ENCODE results near the gene MYO9A.
A peak's percentile ranks its signal among the peaks of the same experiment; 100 is the strongest.

Gene MYO9A, protein sequence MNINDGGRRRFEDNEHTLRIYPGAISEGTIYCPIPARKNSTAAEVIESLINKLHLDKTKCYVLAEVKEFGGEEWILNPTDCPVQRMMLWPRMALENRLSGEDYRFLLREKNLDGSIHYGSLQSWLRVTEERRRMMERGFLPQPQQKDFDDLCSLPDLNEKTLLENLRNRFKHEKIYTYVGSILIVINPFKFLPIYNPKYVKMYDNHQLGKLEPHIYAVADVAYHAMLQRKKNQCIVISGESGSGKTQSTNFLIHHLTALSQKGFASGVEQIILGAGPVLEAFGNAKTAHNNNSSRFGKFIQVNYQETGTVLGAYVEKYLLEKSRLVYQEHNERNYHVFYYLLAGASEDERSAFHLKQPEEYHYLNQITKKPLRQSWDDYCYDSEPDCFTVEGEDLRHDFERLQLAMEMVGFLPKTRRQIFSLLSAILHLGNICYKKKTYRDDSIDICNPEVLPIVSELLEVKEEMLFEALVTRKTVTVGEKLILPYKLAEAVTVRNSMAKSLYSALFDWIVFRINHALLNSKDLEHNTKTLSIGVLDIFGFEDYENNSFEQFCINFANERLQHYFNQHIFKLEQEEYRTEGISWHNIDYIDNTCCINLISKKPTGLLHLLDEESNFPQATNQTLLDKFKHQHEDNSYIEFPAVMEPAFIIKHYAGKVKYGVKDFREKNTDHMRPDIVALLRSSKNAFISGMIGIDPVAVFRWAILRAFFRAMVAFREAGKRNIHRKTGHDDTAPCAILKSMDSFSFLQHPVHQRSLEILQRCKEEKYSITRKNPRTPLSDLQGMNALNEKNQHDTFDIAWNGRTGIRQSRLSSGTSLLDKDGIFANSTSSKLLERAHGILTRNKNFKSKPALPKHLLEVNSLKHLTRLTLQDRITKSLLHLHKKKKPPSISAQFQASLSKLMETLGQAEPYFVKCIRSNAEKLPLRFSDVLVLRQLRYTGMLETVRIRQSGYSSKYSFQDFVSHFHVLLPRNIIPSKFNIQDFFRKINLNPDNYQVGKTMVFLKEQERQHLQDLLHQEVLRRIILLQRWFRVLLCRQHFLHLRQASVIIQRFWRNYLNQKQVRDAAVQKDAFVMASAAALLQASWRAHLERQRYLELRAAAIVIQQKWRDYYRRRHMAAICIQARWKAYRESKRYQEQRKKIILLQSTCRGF (N-terminal part only)

DNA sequence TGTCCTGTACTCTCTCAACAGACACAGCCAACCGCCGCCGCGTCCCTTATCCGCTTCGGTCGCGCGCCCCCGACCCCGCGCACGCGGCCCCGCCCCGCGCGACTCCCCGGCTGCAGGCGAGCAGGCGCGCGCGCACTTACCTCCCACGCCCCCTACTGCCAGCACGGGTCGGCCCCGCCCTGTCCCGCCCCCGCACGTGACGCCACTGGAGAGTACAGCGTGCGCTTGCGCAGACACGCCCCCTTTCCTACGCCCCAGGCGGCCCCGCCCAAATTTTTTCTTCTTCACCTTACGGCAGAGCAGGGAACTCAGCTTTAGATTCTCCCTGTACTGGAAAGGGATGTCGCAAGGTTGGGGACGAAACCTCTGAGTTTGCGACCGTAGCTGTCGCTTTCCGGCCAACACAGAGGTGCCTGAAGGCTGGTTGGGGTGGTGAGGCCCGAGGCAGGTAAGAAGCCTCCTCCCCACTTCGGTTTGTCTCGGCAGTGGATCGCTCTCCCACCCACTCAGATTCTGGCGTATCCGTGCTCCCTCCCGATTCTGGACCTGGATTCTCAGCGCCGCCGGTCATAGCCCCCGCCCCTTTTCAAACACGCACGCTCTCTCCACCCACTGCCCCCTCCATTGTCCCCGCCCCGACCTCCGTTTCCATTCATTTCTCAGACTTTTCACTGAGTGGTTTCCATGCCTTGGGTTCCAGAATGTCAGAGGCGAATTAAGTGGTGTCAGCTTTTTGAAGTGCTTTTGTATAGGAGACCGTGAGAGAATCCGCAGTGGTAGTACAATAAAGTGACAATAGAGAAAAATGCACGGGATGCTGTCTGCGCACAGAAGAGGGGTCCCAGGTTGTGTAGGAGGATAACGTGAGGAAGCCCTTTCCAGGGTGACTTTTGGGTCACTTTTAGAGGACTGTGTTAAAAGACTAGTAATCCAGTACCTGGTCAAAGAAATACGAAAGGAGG lies at the start of gene MYO9A, which contains the start of gene SENP8:
Gene MYO9A, minus strand, starts transcription at position 134 of the 962 bp plus-strand sequence. CDS start 71,587 bp downstream, outside the sequence.
Gene SENP8, plus strand, starts transcription at position 387 of the 962 bp plus-strand sequence. CDS start 21,221 bp downstream, outside the sequence.
- DNase-seq (ENCODE audit: low spot score) = peak; percentile 99

DNA sequence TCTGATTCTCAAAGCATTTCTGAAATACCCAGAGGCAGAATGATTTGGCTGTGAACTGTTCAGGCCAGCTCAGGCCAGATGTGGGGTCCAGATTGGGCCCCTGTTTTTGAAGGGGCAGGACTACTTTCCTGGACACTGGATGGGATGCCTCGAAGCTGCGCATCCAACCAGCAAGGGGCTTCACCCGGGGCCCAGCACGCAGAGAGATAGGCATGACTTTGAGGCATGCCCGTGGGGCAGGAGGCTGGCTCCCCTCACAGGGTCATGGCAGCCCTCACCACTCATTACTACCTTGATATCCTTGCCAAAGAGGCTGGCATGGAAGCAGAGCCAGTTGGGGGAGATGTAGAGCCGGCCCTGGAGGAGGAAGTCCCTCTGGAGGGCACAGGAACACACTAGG lies 49.5 kb upstream of the MYO9A start:
- no peak for DNase-seq (ENCODE audit: low spot score)

DNA sequence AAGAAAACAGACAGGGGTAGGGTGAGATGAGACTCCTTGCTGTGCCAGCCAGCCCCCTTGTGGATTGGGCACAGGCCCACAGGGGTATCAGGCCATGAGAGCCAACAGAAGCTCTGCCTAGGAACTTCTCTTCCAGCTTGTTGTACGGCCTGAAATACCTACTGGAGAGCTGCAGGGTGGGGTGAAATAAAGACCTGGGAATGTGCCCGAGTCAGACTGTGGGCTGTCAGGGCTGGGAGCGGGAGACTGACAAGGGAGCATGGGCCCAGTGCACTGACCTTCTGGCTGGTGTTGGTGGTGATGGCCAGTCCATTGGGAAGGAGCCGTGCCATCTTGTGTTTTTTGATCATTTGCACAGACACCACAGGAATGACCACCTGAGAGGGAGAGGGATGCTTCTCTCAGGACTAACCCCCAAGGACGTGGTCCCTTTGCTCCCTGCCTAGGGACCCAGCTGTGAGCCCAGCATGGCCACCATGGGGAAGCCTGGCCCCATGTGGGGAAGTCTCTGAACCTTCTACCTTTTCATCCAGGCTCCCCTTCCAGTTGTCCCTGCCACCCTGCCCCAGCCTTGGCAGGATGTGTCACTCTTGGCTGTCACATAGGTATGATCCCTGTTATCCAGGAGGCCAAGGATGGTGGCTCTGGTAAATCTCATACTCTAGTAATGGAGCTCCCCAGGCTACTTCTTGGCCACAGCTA lies 48.9 kb upstream of the MYO9A start:
- DNase-seq (ENCODE audit: low spot score) = no peak

DNA sequence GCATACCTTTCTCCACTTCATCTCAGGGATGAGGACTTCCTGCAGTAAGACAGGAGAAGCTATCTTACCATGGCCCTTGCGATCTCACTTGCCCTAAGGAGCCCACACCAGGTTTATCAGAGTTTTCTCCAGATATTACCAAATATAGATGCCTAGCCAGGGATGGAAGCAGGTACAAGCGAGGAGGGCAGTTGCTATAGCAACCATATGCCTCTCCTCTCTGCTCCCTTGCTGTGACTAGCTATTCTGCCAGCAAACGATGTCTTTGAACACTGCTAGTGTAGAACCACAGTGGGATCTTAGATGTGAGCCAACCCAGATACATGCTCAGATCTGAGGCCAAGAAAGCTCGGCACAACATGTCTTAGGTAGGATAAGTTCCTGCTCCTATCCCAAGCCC lies 45.8 kb upstream of the MYO9A start:
- no peak for DNase-seq (ENCODE audit: low spot score)

DNA sequence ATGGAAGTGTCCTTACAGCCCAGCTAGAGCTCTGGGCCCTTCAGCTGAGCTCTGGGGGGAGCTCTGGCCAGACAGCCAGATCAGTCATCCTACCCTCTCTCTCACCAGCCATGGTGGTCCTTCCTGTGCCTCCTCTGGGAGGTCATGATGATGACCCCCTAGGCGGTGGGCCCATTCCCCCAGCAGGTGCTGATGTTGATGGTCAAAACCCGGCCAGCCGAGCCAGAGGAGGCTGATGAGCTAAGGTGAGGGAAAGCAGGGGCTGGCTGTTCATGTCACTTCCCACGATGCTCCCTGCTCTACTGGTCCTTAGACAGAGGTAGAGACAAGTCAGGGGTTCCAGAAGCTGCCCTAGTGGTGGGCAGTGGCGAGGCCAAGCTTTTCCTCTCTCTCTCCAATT lies 44.6 kb upstream of the MYO9A start:
- no peak for DNase-seq (ENCODE audit: low spot score)

DNA sequence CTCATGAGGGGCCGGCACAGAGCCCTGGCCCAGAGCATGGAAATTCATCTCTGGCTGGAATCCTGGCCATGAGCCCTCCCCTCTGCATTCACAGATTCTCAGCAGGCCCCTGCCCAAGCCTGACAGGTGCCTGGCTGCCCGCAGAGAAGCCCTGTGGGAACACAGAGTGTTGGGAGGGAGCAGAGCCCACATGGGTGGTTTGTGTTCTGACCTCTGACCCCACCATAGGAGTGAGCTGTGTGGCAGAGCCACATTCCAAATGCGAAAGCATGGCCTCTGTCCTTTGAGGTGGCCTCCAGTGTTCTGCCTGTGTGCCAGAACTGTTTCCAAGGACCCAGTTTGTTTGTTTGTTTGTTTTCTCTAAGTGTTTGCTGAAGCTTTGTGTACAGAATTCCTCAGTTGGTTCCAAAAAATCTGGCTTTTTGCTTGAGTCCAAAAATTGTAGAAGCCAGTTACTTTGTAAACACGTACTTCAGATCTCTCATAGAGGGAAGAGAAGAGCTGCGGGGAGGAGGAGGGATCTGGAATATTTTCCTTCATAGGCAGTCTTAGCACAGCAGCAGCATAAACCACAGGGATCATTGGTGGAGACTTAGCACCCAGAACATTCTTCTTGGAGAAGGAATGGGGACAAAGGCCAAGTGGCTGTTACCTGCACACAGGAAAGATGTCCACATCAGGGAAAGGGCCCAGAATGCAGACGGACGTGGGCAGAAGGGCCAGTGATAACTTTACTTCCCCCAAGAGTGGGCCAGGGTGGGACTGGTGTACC lies 43.6 kb upstream of the MYO9A start:
- DNase-seq (ENCODE audit: low spot score) = no peak

DNA sequence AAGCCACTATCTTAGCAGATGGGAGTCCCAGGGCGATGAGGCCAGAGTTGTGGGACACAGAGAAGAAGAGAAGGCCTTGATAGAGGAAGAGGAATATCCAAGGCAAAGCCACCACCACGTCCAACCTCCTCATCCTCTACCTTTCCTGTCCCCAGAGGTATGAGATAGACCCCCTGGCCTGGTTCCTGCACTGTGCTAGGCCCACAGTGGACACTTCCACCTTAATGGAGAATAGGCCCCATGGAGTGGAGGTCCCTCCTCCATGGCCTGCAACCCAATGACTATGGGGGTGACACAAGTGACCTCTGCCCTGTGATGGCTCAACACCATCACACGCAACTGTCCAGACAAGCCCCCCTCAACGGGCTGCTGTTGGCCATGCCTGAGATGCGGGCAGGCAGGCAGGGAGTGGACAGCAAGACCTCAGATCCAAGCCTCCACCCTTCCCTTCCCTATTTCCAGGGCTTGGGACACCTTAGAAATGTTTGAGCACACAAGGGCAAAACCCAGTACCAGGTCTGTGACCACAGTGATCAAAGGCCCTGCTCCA lies 42.8 kb upstream of the MYO9A start:
- no peak for DNase-seq (ENCODE audit: low spot score)

DNA sequence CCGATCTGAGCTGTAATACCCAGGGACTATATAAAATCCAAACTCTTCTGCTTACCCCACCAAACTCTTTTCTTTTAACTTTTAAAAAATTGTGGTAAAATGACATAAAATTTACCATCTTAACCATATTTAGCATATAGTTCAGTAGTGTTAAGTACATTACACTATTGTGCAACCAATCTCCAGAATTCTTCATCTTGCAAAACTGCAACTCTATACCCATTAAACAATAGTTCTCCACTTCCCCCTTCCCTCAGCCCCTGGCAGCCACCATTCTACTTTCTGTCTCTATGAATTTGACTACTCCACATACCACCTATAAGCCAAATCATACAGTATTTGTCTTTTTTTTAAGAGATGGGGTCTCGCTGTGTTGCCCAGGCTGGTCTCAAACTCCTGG lies 39.0 kb upstream of the MYO9A start:
- DNase-seq (ENCODE audit: low spot score) = no peak

DNA sequence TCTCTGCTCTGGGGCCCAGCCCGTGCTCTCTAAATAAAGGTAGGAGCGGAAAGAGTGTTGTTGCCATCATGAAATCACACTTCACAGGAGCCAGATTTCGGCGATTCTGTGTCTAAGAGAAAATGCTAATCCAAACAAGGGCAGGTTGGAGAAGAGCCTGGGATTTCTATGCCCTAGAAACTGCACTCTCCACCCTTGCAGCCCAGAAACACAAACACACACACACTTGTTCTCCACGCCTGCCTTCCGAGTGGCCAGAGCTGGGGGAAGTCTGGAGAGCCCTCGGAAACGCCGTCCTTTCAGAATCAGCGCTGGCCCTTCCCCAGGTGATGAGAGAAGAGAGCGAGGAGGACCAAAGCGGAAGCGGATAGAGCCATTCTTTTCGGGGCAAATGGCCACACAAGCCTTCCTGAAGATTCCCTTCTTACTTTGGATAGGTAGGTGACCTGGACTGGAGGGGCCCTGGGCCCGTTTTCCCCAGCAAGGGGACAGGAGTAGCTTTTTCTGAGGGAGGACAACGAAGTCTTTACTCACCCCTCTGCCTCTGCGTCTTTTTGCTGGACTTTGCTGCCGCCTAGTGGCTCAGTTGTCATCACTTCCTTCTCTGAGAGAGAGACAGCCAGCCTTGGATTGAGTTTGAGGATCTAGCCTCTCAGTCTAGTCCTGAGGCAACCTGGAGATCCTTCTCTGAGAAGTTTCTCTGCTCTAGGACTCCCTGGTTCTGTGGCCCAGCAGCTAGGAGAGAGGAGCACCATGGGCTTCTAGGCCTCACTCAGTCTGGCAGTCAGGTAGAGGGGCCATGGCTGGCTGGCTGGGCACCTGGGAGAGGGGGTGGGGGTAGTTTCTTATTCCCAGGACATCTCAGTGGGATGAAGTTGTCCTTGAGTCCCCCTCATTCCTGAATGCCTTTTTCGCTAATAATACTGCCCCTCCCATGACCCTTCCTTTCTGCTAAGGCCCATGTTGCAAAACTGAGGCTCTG lies 38.0 kb upstream of the MYO9A start:
- DNase-seq (ENCODE audit: low spot score) = peak; percentile 82

DNA sequence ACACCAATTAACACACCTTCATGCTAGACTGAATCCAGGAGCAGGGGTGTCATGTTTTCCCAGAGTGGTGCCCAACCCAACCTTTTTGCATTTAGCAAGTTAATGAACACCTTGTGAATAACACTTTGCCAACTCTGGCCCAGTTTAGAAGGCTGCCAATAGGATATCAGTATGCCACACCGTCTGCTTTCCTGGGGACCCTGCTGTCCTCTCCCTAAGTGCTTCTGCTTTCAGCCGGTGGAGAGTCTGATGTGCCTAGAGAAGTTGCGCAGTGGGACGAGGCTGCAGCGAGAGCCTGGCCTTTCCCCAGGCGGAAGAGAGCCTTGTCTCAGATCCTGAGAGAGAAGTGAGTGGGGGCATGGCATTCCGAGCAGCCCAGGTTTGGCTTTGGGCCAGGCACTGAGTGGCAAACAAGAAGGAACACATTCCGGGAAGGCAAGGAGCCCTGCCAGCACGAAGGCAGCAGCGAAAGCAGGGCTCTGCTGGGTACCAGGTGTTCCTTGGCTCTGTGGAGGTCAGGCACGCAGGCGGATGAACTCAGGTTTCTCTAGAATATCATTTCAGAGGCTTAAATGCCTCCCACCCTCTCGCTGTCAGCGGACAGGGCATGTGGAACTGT lies 37.2 kb upstream of the MYO9A start:
- peak; percentile 28 for DNase-seq (ENCODE audit: low spot score)

DNA sequence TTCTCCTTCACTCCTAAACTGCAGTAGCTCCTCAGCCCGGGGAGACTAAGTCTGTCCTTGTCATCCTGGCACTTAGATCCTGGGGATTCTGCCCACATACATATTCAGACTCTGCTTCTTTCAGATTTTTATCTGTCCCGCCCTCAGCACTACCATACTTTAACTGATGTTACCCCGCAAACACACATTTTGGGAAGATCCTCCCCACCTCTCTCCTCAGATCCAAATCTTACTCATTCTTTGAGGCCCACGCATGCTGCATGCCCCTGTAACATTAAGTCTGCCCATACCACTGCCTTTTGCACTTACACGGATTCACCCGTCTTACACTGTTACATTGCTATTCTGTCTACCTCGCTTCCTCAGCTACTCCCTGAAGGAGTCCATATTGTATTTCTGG lies 36.4 kb upstream of the MYO9A start:
- no peak for DNase-seq (ENCODE audit: low spot score)

DNA sequence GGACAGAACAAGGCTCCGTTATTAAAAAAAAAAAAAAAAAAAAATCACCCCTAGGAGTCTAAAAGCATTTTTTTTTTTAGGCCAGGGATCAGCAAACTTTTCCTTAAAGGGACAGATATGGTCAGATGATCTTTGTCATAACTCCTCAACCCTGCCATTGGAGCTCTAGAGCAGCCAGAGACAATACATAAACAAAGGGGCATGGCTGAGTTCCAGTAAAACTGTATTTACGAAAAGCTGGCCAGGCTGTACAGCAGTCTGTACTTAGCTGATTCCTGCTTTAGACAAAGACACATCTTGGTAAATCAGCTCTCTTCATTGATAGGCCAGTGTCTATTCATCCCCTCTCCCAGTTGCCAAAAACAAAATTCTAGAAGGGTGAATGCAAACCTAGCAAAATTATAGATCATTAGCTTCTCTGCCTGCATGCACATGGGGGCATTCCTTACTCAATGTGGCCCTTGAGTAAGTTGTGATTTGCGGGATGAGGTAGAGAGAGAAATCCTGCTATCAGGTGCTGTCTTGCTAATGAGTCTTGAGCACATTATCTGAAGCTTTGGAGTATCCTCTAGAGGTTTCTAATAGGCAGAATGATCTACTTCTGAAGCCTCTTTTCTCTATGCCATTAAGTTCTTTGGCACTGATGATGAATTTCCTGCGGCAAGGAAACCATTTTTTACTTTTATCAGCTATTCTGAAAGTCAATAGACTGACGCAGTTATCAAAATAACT lies 35.5 kb upstream of the MYO9A start:
- DNase-seq (ENCODE audit: low spot score) = no peak

DNA sequence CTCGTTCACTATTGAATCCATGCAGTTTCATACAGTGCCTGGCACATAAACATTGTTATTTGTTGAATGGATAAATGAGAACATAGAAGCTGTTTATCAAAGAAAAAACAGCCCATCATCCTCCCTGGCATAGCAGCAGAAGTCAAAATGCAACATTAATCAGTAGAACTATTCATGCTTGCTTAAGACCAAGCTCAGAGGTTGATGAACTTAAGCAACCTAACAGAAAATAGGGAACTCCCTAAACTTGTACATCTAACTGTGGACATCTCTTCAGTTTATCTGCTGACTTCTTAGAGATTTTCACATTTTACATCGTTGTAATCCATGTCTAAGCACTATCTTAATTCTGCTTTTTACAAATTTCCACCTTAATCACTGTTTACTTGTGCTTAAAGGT lies 29.5 kb upstream of the MYO9A start:
- DNase-seq (ENCODE audit: low spot score) = no peak

DNA sequence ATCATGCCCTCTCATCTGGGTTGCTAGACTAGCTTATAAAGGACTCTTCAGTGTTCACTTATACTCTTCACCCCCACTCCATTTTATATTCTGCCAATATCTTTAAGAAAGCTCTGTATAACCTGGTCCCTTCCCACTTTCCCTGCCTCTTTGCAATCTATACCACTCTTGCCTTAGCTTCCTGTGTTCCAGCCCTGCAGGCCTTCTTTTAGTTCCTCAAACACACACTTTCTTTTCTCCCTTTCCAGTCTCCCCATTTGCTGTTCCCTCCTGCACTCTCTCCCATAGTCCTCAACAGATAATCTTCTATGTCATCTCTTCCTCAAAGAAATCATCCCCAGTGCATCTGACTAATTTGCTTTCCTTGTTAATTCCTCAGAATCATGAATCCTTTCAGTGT lies 29.0 kb upstream of the MYO9A start:
- DNase-seq (ENCODE audit: low spot score) = no peak

DNA sequence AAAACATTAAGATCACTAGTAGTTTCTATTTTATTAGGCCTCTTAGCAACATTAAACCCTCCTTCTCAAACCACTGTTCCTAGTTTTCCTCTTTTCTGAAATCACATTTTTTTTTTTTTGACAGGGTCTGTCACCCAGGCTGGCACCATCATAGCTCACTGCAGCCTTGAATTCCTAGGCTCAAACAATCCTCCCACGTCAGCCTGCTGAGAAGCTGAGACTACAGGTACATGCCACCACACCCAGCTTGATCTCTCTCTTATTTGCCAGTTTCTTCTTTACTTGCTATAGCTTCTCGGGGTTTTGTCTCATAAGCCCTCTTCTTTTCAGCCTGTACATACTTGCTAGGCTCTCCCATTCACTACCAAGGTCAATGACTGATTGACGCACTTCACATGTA lies 28.3 kb upstream of the MYO9A start:
- DNase-seq (ENCODE audit: low spot score) = no peak

DNA sequence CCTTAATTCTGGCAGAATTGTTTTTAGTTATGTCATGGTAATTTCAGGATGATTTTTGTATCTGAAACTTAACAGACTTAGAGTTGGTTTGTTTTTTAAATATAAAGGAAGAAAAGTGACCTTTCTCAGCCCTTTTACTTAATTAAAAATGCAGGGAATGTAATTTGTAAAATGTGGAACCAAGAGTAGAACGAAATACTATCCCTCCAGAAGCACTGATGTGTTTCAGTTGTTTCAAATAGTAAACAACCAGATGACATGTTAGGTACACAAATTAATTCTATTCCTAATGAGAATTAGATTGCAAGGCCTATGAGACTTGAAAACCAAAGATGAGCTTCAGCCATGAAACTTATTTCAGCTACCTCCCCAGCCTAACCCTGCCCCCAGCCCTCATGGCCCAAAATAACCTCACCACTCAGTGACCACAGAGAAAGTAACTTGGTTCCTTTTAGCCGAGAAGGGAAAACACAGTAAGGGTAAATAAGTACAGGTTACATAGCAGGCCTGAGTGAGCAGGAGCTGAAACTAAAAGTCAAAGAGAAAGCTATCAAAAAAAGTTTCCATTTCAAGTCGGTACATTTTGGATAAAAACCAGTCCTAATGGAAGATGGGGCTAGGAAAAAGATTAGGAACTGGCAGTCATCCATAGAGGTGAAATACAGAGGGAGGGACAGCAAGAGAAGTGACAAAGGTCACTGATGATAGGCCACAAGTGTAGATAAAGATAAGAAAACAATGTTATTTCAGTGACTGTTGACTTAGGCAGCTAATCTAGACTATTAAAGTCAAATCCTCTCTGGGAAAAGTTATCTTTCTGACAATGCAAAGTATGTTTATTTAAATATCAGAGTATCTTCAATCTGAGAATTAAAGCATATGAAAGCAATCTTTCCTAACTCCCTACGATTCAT lies 23.5 kb upstream of the MYO9A start:
- no peak for DNase-seq (ENCODE audit: low spot score)
